Measurements from ENCODE around the gene RNLS.

Gene RNLS

GRCh38 chr10:88241501-88241900 lies 341.6 kb downstream of the RNLS start:
- no peak for ATAC-seq
- TF ChIP-seq TOX (CRISPR knock-in tag; IDR thresholded peaks at IDR 0.05; ENCODE audit: borderline replicate concordance) (no peak), POU6F1 (CRISPR knock-in tag; IDR thresholded peaks at IDR 0.05; ENCODE audit: borderline replicate concordance, low read depth) (no peak)

GRCh38 chr10:88239212-88239611 lies 343.9 kb downstream of the RNLS start:
- no peak for TF ChIP-seq OSR1 (CRISPR knock-in tag; IDR thresholded peaks at IDR 0.05)
- no peak for TF ChIP-seq ZFP3 (CRISPR knock-in tag; IDR thresholded peaks at IDR 0.05)
- TF ChIP-seq CSDC2 (CRISPR knock-in tag; IDR thresholded peaks at IDR 0.05), result no peak
- no peak for TF ChIP-seq ZNF70 (CRISPR knock-in tag; IDR thresholded peaks at IDR 0.05)
- ATAC-seq, result no peak

GRCh38 chr10:88238615-88238914 lies 344.6 kb downstream of the RNLS start:
- TF ChIP-seq CREB5 (CRISPR knock-in tag; IDR thresholded peaks at IDR 0.05; ENCODE audit: low read depth), result no peak
- TF ChIP-seq GLIS3 (CRISPR knock-in tag; IDR thresholded peaks at IDR 0.05), result no peak
- ATAC-seq, result no peak

- ATAC-seq, result no peak
- no peak for TF ChIP-seq ZNF8 (CRISPR knock-in tag; IDR thresholded peaks at IDR 0.05)
- TF ChIP-seq CSDC2 (CRISPR knock-in tag; IDR thresholded peaks at IDR 0.05), result no peak
Measured at GRCh38 chr10:88237896-88238614, 345.1 kb downstream of the RNLS start.

GRCh38 chr10:88236121-88236743 lies 346.9 kb downstream of the RNLS start:
- no peak for ATAC-seq
- TF ChIP-seq PPARA (CRISPR knock-in tag; IDR thresholded peaks at IDR 0.05; ENCODE audit: borderline replicate concordance), result no peak
- TF ChIP-seq ZFP30 (CRISPR knock-in tag; IDR thresholded peaks at IDR 0.05), result no peak
- no peak for TF ChIP-seq CSDC2 (CRISPR knock-in tag; IDR thresholded peaks at IDR 0.05)
- TF ChIP-seq BACH2 (CRISPR knock-in tag; IDR thresholded peaks at IDR 0.05; ENCODE audit: borderline replicate concordance), result no peak
- no peak for TF ChIP-seq POU6F1 (CRISPR knock-in tag; IDR thresholded peaks at IDR 0.05; ENCODE audit: borderline replicate concordance, low read depth)
- TF ChIP-seq CSRNP3 (CRISPR knock-in tag; IDR thresholded peaks at IDR 0.05), result no peak
- no peak for TF ChIP-seq OSR1 (CRISPR knock-in tag; IDR thresholded peaks at IDR 0.05)
- no peak for TF ChIP-seq ZC3H10 (CRISPR knock-in tag; IDR thresholded peaks at IDR 0.05)

GRCh38 chr10:88234297-88234696 lies 348.8 kb downstream of the RNLS start:
- ATAC-seq, result no peak
- no peak for TF ChIP-seq PATZ1 (CRISPR knock-in tag; IDR thresholded peaks at IDR 0.05; ENCODE audit: borderline replicate concordance)
- no peak for TF ChIP-seq CSRNP3 (CRISPR knock-in tag; IDR thresholded peaks at IDR 0.05)
- no peak for TF ChIP-seq GLIS3 (CRISPR knock-in tag; IDR thresholded peaks at IDR 0.05)
- TF ChIP-seq SNAI2 (CRISPR knock-in tag; IDR thresholded peaks at IDR 0.05), result no peak
- no peak for TF ChIP-seq PPARA (CRISPR knock-in tag; IDR thresholded peaks at IDR 0.05; ENCODE audit: borderline replicate concordance)
- TF ChIP-seq CSDC2 (CRISPR knock-in tag; IDR thresholded peaks at IDR 0.05), result no peak
- TF ChIP-seq ISL1 (CRISPR knock-in tag; IDR thresholded peaks at IDR 0.05), result no peak
- no peak for TF ChIP-seq TSHZ2 (CRISPR knock-in tag; IDR thresholded peaks at IDR 0.05)

All from SK-N-SH treated with all-trans-retinoic acid at 6 μM for 48 hours (cell line).